GM18507 (cell line): ENCODE data around the gene PEDS1.
"Not testable (repeated sequence)": the region's sequence is repeated elsewhere in the genome, so short reads cannot be mapped to it uniquely, and the experiment has no call there.

Experiments used
- DNase-seq: peaks from one replicate; pipeline ENCODE4 v3.0.0; 2011; ENCODE audit warnings: low read depth; ENCODE audit not compliant: insufficient read length; ENCODE audit errors: extremely low spot score
- FAIRE-seq: peaks from 2 replicates; lab custom pipeline; 2011; peaks lifted over from hg19 to GRCh38; lab: Jason Lieb, UNC

The PEDS1 gene

DNA sequence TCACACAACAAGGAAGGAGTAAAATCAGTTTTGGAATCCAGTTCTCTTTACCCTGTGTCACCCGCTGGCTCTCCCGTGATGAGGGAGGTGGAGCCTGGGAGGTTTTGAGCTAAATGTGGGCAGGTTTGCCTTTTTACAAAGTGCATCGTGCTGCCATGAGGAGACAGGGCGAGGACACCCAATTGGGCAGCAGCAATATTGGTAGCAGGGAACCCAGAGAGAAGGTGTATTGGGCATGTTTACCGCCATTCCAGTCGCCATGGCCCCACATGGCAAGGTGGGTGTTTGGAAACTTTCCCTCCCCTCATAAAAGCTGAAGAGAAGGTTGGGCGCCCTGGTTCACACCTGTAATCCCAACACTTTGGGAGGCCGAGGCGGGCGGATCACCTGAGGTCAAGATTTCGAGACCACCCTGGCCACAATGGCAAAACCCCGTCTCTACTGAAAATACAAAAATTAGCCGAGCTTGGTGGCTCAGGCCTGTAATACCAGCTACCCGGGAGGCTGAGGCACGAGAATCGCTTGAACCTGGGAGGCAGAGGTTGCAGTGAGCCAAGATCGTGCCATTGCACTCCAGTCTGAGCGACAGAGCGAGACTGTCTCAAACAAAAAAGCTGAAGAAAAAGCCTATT, 37.0 kb downstream of the PEDS1 start:
- FAIRE-seq (no peak), DNase-seq (no peak)

DNA sequence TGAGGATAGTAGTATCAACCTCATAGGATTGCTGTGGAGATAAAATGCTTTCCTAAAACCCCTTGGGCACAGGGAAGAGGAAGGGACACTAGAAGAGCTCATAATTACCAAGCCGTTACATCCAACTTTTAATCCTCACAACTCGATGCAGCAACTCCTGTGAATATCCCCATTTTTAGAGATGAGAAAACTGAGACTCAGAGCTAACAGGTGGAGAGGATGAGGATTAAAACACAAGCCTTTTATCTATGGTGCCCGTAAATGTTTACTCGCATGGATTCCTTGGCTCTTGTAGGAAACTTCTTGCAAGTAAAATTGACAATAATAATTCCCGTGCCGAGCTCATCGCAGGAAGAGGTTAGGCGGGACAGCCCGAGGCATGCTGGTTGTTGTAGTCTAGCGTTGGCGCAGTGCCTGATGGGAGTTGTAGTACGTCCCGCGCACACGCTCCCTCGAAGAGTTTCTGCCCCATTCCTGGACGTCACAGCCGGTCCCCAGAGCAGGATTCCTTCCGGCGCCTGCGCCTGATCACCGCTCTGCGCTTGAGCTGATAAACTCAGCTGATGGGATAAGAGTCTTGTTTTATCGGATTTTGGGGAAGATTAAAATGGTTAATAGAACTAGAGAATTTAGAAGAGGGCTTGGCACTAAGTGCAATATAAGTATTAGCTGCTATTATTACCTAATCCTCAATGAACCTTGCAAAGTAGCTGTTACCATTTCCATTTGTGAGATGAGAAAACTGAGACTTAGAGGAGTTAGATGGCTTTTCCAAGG, 37.7 kb downstream of the PEDS1 start:
- peak; percentile 93 for FAIRE-seq

GRCh38 chr20:50115041-50115512, 38.4 kb downstream of the PEDS1 start:
- FAIRE-seq (no peak), DNase-seq (no peak)

More for the DNA sequence above, 37.7 kb downstream of the PEDS1 start:
- peak; percentile 73 for DNase-seq

- FAIRE-seq (no peak), DNase-seq (no peak)
Observed at GRCh38 chr20:50113420-50114224, 39.9 kb downstream of the PEDS1 start.

DNA sequence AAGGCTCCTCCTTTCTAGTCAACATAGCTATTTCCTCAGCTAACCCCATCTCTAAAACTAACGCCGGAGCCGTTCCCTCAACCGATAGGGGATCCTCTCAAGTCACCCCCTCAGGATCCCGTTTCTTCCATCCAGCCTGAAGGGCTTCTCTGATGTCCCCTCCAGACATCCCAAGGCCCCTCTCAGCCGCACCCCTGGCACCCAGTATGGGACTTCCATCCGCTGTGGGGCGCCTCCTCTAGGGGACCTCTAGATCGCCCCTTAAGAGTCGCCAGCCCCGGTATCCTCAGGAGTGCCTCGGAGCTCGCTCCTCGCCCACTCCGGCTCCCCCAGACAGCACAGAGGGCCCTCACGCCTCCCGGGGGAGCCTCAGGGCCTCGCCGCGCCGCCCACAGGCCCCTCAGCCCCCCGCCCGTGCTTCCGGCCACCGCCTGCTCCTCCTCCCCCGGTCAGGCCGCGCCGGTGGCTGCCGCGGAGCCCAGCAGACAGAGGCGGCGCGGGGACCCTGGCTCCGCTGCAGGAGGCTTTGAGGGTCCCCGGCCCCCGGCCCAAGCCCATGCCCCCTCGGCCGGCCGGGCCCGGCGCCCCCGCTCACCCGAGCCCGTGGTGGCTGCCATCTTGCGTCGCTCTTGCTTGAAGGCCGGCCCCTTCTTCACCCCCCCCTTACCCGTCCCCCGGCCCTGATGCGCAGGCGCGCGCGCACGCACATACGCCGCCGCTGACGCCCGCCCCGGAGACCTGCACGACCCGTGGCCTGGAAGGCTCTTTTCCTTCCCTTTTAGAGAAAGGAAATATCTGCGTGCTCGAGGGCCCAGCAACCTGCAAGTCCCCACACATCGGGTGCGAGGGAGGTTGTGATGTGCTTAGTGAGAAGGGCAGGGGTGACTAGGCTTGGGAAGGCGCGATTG, 40.8 kb downstream of the PEDS1 start, which contains the start of gene UBE2V1:
UBE2V1 (minus strand) TSS at position 639 of the 908 bp plus-strand sequence; CDS start at position 617, 22 bp downstream.
- DNase-seq, result peak; percentile 85
- FAIRE-seq, result peak; percentile 59

GRCh38 chr20:50111829-50112495, 41.6 kb downstream of the PEDS1 start:
- FAIRE-seq (no peak), DNase-seq (no peak)

GRCh38 chr20:50111120-50111828, 42.2 kb downstream of the PEDS1 start:
- FAIRE-seq, result no peak
- no peak for DNase-seq

DNA sequence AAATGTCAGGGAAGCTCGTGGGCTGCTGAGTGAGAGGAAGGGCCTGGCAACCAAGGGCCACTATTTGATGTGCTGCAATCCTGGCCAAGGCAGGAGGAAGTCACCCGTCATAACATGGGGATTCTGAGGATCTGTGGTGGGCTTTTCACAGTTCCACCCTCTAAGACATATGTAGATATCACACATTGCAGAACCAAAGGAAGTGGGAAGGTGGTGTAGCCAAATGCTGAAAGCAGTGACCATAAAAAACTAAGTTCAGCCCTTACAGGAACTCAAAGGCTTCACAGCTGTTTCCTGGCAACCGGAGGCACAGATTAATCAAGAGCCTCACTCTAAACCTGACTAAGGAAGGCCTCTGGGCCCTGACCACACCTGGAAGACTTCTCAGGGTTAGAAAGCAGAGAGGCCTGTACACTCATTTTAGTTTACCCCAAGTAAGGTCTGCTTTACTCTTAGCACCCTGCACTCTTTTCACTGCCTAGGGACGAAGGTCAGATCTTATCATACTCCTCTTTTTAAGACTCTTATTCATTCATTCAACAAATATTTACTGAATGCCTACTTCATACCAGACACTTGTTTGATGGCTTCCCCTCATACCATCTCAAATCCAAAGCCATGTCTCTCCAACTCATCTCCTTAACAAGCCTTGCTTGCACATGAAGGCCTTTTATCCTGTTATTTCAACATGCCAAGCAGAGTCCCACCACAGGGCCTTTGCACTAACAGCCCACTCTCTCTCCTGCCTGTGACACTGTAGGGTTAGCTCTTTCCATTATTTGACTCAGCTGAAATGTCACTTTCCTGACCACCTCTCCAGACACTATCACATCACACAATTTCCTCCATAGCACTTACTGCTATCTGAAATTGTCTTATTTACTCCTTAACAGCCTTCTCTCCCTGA, 43.1 kb downstream of the PEDS1 start:
- peak; percentile 43 for DNase-seq

GRCh38 chr20:50108556-50109235, 44.8 kb downstream of the PEDS1 start:
- no peak for DNase-seq
- FAIRE-seq, result no peak

More for the DNA sequence above, 43.1 kb downstream of the PEDS1 start:
- FAIRE-seq, result peak; percentile 91

DNA sequence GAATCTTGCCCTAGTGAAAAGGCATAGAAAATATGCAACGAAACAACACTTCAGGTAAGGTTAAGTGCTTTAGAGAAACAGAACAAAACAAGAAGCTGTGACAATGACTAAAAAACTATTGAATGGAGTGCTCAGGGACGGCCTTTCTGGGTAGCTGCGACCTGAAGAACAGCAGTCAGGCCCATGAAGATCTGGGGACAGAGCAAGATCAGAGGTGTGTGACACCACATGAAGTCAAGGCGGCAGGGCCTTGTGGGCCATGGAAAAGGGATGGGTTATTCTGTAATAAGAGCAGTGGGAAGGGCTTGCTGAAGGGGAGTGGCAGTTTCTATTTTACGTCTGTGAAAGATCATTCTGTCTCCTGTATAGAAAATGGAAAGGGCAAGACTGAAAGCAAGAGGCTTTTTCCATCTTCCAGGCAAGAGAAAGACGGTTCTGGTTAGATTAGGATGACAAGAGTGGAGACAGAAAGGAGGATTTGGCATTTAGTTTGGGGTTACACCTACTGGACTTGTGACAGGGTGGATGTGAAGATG, 45.7 kb downstream of the PEDS1 start:
- DNase-seq, result no peak
- FAIRE-seq, result no peak

DNA sequence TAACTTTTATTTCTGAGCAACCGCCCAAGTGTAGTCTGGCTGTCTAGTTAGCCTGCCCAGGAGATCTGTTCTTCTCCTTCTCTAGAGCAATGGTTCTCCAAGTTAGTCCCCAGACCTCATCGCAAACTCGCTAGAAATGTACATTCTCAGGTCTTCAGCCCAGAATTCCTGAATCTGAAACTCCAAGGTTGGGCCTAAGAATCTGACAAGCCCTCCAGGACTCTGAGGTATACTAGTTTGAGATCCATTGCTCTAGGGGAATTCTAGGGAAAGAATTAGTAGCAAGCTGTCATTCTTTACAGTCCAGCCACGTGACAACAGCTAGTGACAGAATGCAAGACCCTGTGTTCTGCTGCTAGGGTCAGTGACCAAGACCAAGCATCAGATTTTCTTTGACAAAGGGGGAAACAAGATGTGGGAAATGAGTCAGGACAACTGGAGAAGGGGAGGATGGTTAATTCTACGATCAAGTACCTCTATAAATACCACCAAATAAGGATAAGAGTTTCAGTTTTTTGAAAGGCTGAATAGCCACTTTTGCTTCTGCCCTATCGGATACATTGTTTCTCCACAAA, 46.4 kb downstream of the PEDS1 start:
- FAIRE-seq (no peak), DNase-seq (no peak)

- not testable (repeated sequence) for FAIRE-seq, DNase-seq
Observed at GRCh38 chr20:50106669-50107068, 46.9 kb downstream of the PEDS1 start.
